HG03095 (cell line): ENCODE results near the gene MMP7.
A peak's percentile ranks its signal among the peaks of the same experiment; 100 is the strongest.

ENCODE experiments used
- ATAC-seq: cut with Tn5 transposase; IDR thresholded peaks from one replicate; pipeline ENCODE4 v1.9.1; 2021; ENCODE audit warnings: moderate library complexity; ENCODE audit not compliant: unreplicated experiment

Gene MMP7

GRCh38 chr11:102497061-102497460 is 33.5 kb downstream of the MMP7 start:
- no peak for ATAC-seq

- ATAC-seq: peak; percentile 95
Observed at GRCh38 chr11:102495161-102496042, 35.1 kb downstream of the MMP7 start.

- no peak for ATAC-seq
Observed at GRCh38 chr11:102494216-102494615, 36.3 kb downstream of the MMP7 start.

GRCh38 chr11:102493524-102493923 is 37.0 kb downstream of the MMP7 start:
- ATAC-seq: no peak

GRCh38 chr11:102491969-102492368 is 38.6 kb downstream of the MMP7 start:
- no peak for ATAC-seq

- no peak for ATAC-seq
Observed at GRCh38 chr11:102489186-102490145, 41.1 kb downstream of the MMP7 start.

- peak; percentile 65 for ATAC-seq
Observed at GRCh38 chr11:102488208-102488607, 42.3 kb downstream of the MMP7 start.

GRCh38 chr11:102487214-102487613 is 43.3 kb downstream of the MMP7 start:
- ATAC-seq: no peak

GRCh38 chr11:102486584-102486983 is 44.0 kb downstream of the MMP7 start:
- no peak for ATAC-seq

- no peak for ATAC-seq
Observed at GRCh38 chr11:102485095-102485722, 45.3 kb downstream of the MMP7 start.

GRCh38 chr11:102482433-102482832 is 48.1 kb downstream of the MMP7 start:
- ATAC-seq: no peak

GRCh38 chr11:102479733-102480132 is 50.8 kb downstream of the MMP7 start:
- no peak for ATAC-seq

- no peak for ATAC-seq
Observed at GRCh38 chr11:102478673-102479299, 51.8 kb downstream of the MMP7 start.

- no peak for ATAC-seq
Observed at GRCh38 chr11:102476812-102477211, 53.7 kb downstream of the MMP7 start.

GRCh38 chr11:102476069-102476468 is 54.5 kb downstream of the MMP7 start:
- no peak for ATAC-seq

- ATAC-seq: no peak
Observed at GRCh38 chr11:102473543-102473942, 57.0 kb downstream of the MMP7 start.

GRCh38 chr11:102472127-102472526 is 58.4 kb downstream of the MMP7 start:
- no peak for ATAC-seq

GRCh38 chr11:102471474-102471873 is 59.1 kb downstream of the MMP7 start:
- ATAC-seq: no peak
